Measurements from ENCODE around the gene SPAG5. TPM values are rescaled to one million over a fixed set of nuclear protein-coding genes. Genes with fewer than 3 reads are reported as not detected.

Gene SPAG5
- total and polyA plus RNA-seq, 9 of the 15 experiments (the other 6 are each of a cell fraction or from before 2014, with no cell fraction given) = 94.4 to 286 (median 151) TPM

- TF ChIP-seq IRF9 (tag; IDR thresholded peaks at IDR 0.05) (peak; percentile 58), ZNF324 (CRISPR knock-in tag; IDR thresholded peaks at IDR 0.05) (no peak), DDX20 (tag; IDR thresholded peaks at IDR 0.05; ENCODE audit: low read depth) (peak; percentile 56), ESRRA (IDR thresholded peaks at IDR 0.05; ENCODE audit: borderline replicate concordance, low read depth) (peak; percentile 99), NR2C1 (IDR thresholded peaks at IDR 0.05) (peak; percentile 11; the same call in 1 of the 2 replicates), NR2C1 (tag; IDR thresholded peaks at IDR 0.05) (peak; percentile 59; the same call in 1 of the 2 replicates), TCFL5 (CRISPR knock-in tag; conservative IDR thresholded peaks at IDR 0.05) (0 out of 2 replicates have a peak, but pooled peaks have one; percentile 14), SUPT5H (IDR thresholded peaks at IDR 0.05) (0 out of 2 replicates have a peak, but pooled peaks have one; percentile 51), PBX2 (CRISPR knock-in tag; IDR thresholded peaks at IDR 0.05; ENCODE audit: low read depth) (no peak), PBX2 (tag; conservative IDR thresholded peaks at IDR 0.05; ENCODE audit: low read depth) (no peak), TSHZ1 (CRISPR knock-in tag; IDR thresholded peaks at IDR 0.05) (no peak), ATF7 (IDR thresholded peaks at IDR 0.05) (peak; percentile 76; the same call in 1 of the 2 replicates), PTRF (tag; IDR thresholded peaks at IDR 0.05) (peak; percentile 68; the same call in 1 of the 2 replicates), ZNF398 (CRISPR knock-in tag; IDR thresholded peaks at IDR 0.05) (peak; percentile 45; the same call in 1 of the 2 replicates), FOXO4 (CRISPR knock-in tag; IDR thresholded peaks at IDR 0.05) (no peak)
Measured at GRCh38 chr17:28646039-28646754, 47.4 kb upstream of the SPAG5 start (continued).

Measured in K562 (cell line).